ENCODE data around the gene ATP9B.

Gene ATP9B

DNA sequence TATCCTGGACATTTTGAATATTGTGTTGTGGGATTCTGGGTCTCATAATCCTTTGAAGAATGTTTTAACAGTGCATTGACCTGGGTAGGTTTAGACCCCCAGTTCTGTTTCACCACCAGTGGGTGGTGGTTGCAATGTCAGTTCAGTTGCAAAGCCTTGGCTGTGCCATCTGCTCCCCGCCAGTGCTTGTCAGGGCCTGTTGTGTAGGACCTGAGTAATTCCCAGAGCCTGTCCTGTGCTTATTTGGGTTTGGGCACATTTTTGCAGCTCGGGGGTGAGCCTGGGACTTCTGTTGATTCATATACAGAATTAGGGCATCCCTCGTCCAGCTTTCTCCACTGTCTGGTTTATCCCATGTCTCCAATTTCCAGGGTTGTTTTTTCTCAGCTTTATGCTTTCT, 24.8 kb downstream of the ATP9B start:
- TF ChIP-seq, protein P1, sequence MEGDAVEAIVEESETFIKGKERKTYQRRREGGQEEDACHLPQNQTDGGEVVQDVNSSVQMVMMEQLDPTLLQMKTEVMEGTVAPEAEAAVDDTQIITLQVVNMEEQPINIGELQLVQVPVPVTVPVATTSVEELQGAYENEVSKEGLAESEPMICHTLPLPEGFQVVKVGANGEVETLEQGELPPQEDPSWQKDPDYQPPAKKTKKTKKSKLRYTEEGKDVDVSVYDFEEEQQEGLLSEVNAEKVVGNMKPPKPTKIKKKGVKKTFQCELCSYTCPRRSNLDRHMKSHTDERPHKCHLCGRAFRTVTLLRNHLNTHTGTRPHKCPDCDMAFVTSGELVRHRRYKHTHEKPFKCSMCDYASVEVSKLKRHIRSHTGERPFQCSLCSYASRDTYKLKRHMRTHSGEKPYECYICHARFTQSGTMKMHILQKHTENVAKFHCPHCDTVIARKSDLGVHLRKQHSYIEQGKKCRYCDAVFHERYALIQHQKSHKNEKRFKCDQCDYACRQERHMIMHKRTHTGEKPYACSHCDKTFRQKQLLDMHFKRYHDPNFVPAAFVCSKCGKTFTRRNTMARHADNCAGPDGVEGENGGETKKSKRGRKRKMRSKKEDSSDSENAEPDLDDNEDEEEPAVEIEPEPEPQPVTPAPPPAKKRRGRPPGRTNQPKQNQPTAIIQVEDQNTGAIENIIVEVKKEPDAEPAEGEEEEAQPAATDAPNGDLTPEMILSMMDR (conservative IDR thresholded peaks at IDR 0.05), result no peak
- TF ChIP-seq ZFX (IDR thresholded peaks at IDR 0.05), result no peak
- H3K27ac ChIP-seq, result no peak overlapping the region

DNA sequence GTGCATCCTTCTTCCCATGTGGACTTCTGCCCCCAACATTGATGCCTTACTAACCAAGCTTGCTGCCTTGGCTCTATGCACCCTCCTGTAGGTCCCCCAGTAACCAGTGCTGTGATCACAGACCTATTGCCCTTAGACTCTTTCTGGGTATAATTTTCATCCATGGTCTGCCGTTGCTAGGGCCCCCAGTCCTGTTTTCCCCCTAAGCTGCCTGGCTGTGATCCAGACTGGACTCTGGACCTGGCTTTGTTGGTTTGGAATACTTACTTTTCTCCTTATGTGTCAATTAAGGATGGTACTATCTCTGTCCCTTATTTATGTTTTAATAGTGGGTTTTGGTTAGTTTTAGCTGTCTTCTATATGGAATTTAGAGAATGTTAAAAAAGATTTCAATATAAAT, 26.0 kb downstream of the ATP9B start:
- no peak overlapping the region for H3K27ac ChIP-seq
- TF ChIP-seq ZFX (IDR thresholded peaks at IDR 0.05), result no peak
- TF ChIP-seq, protein P1 (conservative IDR thresholded peaks at IDR 0.05), result no peak

DNA sequence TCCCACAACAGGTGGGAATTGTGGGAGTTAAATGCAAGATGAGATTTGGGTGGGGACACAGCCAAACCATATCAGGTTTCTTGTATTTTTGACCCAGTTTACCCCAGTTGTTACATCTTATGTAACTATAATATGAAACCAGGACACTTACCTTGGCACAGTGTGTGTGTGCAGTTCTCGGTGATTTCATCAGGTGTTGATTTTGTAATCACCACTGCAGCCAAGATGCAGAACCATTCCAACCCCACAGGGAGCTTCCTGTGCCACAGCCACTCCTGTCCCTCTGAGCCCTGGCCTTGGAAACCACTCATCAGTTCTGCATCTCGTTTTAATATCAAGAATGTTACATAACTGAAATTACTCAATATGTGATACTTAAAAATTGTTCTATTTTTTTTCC, 31.8 kb downstream of the ATP9B start:
- H3K27ac ChIP-seq, result no peak overlapping the region
- TF ChIP-seq, protein P1 (conservative IDR thresholded peaks at IDR 0.05), result no peak
- no peak for TF ChIP-seq ZFX (IDR thresholded peaks at IDR 0.05)

GRCh38 chr18:79102886-79103285, 33.7 kb downstream of the ATP9B start:
- TF ChIP-seq, protein P1 (conservative IDR thresholded peaks at IDR 0.05), result no peak
- no peak for TF ChIP-seq ZFX (IDR thresholded peaks at IDR 0.05)
- H3K27ac ChIP-seq, result no peak overlapping the region

DNA sequence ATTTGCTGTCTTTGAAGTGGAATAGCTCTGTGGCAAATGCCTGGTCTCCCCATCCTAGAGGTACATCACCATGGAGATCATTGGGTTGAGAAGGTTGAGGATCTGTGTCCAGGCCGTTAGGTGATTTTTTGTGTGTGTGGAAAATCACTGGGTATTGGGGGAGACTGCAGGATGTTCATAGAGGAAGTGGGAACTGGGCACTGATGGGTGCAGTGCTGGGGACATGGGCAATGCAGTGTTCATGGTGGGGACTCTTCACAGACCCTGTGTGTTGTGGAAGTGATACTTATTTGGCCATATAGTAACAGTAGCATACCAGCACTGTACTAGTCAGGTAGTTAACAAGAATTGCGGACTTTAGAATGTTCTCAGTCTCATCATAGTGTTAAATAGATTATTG, 34.9 kb downstream of the ATP9B start:
- no peak overlapping the region for H3K27ac ChIP-seq
- TF ChIP-seq, protein P1 (conservative IDR thresholded peaks at IDR 0.05), result no peak
- TF ChIP-seq ZFX (IDR thresholded peaks at IDR 0.05), result no peak

- no peak for TF ChIP-seq ZFX (IDR thresholded peaks at IDR 0.05)
- TF ChIP-seq, protein P1 (conservative IDR thresholded peaks at IDR 0.05), result no peak
- H3K27ac ChIP-seq, result no peak overlapping the region
These were observed 36.3 kb downstream of the ATP9B start for GRCh38 chr18:79105455-79105854.

DNA sequence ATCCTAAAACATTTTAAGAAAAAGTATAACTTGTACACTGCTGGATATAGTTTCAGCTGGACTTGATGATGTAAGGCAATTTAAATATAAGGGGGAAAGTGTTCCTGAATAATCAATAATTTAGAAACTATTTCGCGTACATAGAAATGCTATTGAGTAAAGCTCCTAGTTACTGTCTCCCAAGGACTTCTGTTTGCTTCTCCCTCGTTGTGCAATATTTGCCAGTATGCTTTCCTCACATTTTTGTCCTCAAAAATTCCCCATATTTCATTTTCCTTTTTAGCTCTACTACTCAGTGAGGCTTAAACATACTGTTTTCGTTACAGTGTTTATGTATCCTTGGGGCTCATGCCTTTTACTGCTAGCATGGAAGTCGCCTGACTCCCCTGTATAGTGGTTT, 36.9 kb downstream of the ATP9B start:
- TF ChIP-seq, protein P1 (conservative IDR thresholded peaks at IDR 0.05), result no peak
- TF ChIP-seq ZFX (IDR thresholded peaks at IDR 0.05), result no peak
- no peak overlapping the region for H3K27ac ChIP-seq
